GM21619 (cell line): ENCODE results near the gene CFHR5.
"Not testable (repeated sequence)": the region's sequence is repeated elsewhere in the genome, so short reads cannot be mapped to it uniquely, and the experiment has no call there.

Experiments used
- ATAC-seq: cut with Tn5 transposase; IDR thresholded peaks from one replicate; pipeline ENCODE4 v1.9.1; 2021; ENCODE audit not compliant: unreplicated experiment

Gene CFHR5

GRCh38 chr1:197017558-197018146 is 40.3 kb downstream of the CFHR5 start:
- ATAC-seq, result no peak

- no peak for ATAC-seq
Measured at GRCh38 chr1:197021716-197022115, 44.4 kb downstream of the CFHR5 start.

- ATAC-seq, result no peak
Measured at GRCh38 chr1:197024460-197024859, 47.1 kb downstream of the CFHR5 start.

- no peak for ATAC-seq
Measured at GRCh38 chr1:197027359-197027758, 50.0 kb downstream of the CFHR5 start.

- ATAC-seq, result no peak
Measured at GRCh38 chr1:197029749-197030148, 52.4 kb downstream of the CFHR5 start.

- not testable (repeated sequence) for ATAC-seq
Measured at GRCh38 chr1:197034631-197035339, 57.4 kb downstream of the CFHR5 start.

GRCh38 chr1:197036861-197037260 is 59.5 kb downstream of the CFHR5 start:
- ATAC-seq, result no peak

GRCh38 chr1:197041486-197042353 is 64.4 kb downstream of the CFHR5 start:
- ATAC-seq, result peak; percentile 85

GRCh38 chr1:197042676-197043341 is 65.5 kb downstream of the CFHR5 start:
- ATAC-seq, result no peak

- no peak for ATAC-seq
Measured at GRCh38 chr1:197049100-197049499, 71.7 kb downstream of the CFHR5 start.
